DND-41 (cell line): ENCODE measurements around the gene CD320.
"Not testable (repeated sequence)": the region's sequence is repeated elsewhere in the genome, so short reads cannot be mapped to it uniquely, and the experiment has no call there.

Experiments
- CTCF ChIP-seq: IDR thresholded peaks from 2 replicates; pipeline ENCODE4 v1.5.1; 2012; ENCODE audit warnings: borderline replicate concordance, low read length, moderate library complexity, mild to moderate bottlenecking; ENCODE audit not compliant: poor library complexity, severe bottlenecking; ENCODE audit errors: extremely low read depth
- EZH2 ChIP-seq: IDR thresholded peaks from 3 replicates; pipeline ENCODE4 v1.6.1; 2012; ENCODE audit warnings: borderline replicate concordance, low read depth, mild to moderate bottlenecking, moderate library complexity, low read length, inconsistent platforms; ENCODE audit not compliant: severe bottlenecking

GRCh38 chr19:8349629-8350372 is 41.6 kb upstream of the CD320 start:
- not testable (repeated sequence) for TF ChIP-seq CTCF, EZH2
